ENCODE data around the gene DAGLB.

- TF ChIP-seq CTCF (conservative IDR thresholded peaks at IDR 0.05) = no peak
- TF ChIP-seq ZFX (IDR thresholded peaks at IDR 0.05) = no peak
Measured at GRCh38 chr7:6430974-6431373, 16.8 kb downstream of the DAGLB start.
